NCI-H1105 (cell line): ENCODE measurements around the gene PEMT.
"Not testable (repeated sequence)": the region's sequence is repeated elsewhere in the genome, so short reads cannot be mapped to it uniquely, and the experiment has no call there.

Experiments used
- DNase-seq: peaks from one replicate; lab custom pipeline; 2025; lab: John Stamatoyannopoulos, UW

PEMT gene

DNA sequence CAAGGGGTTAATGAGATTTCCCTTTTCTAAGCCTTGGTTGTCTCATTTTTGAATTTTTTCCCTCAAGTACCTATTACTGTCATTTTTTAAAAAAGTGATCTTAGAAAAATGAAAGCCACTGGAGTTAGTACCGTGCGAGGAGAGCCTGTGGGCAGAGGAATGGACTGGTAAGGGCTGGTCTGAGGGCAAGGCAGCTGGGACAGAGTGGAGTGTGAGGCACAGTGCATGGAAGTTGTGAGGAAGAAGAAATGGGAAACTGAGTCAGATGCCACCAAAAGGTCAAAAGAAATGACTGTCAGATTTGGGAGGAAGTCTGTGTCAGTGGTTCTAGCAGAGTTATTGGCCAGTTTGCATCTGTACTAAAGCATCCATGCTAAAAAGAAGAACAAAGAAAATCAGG is 103.5 kb downstream of the PEMT start:
- no peak for DNase-seq

DNA sequence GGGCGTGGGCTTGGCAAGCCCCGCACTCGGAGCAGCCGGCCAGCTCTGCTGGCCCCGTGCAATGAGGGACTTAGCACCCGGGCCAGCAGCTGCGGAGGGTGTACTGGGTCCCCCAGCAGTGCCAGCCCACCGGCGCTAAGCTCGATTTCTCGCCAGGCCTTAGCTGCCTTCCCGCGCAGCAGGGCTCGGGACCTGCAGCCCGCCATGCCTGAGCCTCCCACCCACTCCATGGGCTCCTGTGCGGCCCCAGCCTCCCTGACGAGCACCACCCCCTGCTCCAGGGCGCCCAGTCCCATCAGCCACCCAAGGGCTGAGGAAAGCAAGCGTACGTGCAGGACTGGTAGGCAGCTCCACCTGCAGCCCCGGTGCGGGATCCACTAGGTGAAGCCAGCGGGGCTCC is 105.1 kb downstream of the PEMT start:
- not testable (repeated sequence) for DNase-seq

DNA sequence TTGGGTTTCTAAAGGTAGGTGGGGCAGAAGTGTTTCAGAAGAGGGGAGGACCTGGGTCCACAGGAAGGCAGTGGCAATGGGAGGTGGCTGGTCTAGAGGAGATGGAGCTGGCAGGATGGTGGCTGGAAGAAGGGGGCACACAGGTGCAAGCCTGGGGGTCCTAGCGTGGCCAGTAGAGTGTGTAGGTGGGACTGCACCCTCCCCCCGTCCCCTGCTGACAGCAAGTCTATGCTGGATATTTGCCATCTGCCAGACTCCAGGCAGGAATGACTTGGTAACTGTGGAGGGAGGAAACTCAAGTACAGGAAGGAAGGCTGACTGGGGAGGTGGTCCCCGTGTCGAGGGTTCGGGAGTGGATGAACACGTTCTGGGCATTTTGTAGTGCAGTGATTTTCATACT is 106.1 kb downstream of the PEMT start:
- no peak for DNase-seq

DNA sequence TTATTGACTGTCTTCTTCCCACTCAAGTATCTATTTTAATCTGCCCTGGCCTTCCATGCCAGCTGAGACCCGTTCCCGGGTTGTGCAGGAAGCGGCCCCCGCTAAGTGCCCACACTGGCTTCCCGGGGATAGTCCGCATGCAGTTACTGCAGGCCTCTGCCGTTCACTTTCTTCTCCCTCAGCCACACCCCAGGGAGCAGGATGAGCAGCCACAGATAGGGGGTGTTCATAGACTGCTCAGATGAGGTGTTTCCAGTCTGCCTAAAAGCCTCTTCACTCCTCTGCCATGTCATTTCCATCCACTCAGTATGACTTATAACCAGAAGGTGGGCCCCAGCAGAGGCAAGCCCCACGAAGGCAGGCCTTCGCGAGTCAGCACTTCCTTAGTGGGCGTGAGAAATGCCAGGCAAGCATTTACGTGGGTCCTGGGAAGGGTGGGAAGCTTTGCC is 107.0 kb downstream of the PEMT start:
- no peak for DNase-seq

DNA sequence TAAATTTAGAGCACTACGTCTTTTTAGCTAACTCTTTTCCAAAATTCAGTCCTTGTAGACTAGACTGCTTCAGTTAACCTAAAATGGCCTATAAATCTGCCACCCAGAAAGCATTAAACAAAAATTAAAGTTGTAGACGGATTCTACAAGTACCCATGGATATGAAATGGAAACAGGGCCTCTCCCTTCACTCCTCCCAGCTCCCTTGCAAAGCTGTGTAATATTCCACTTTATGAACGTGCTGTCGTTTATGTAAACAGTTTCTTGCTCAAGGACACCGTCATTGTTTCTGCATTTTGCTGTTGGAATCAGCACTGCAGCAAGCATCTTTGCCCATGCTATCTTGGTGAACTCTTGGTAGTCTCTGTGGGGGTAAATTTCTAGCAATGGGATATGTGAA is 109.6 kb downstream of the PEMT start:
- no peak for DNase-seq

DNA sequence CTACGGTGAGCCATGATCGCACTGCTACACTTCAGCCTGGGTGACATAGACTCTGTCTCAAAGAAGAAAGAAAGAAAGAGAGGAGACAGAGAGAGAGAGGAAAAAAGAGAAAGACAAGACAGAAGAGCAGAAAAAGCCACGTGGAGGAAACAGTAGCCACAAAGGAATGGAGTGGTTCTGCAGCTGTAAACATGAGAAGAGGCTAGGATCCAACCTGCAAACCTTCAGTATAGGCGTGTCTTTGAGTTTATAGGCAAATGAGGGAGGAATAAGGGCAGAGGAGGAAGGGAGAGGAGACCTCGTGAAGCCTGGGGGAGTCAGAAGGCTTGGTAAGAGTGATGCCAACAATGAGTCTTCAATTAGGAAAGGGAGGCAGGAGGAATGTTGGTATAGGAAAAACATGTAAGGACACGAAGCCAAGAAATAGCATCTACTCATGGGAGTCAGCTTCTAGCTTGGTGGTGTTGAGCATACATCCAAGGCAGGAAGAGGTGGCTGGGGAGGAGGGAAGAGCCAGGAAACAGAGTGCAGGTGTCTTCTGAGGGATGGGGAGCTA is 110.8 kb downstream of the PEMT start:
- no peak for DNase-seq

DNA sequence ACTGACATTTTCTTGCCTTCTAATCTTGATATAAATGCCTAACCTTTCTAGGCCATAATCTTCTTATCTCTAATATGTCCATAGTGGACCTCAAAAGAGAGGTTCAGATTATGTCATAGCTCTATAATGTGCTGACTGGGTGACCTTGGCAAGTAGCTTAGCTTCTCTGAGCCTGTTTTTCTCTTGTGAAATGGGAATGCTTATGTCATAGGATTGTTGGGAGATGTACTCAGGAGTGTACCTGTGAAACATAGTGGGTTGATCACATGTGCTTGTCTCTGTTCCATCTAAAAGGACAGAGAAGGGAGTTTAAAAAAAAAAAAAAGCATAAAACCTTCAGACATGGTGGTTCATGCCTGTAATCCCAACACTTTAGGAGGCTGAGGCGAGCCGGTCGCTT is 112.3 kb downstream of the PEMT start:
- no peak for DNase-seq

DNA sequence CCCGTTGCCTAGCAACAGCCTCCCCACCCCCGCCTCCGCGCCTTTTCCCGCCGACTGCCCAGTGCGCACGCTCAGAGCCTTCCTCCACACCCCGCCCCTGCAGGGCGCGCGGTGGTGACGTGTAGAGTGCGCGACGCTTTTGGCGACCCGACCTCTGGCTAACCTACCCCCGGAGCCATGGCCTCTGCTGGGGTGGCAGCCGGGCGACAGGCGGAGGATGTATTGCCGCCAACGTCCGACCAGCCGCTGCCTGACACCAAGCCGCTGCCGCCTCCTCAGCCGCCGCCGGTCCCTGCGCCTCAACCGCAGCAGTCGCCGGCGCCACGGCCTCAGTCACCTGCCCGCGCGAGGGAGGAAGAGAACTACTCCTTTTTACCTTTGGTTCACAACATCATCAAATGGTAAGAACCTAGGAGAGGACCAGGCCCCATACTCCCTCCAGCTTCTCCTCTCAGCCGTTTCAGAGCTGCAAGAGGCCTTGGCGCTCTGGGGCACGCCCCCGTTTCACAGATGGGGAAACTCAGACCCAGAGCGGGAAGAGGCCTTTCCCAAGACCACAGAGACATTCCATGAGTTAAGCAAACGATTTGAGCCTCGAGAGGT is 114.5 kb downstream of the PEMT start, which contains the start of gene MED9:
MED9 (plus strand) TSS at position 136 of the 603 bp plus-strand sequence; CDS start at position 178, 42 bp downstream.
- DNase-seq, result peak; percentile 98

DNA sequence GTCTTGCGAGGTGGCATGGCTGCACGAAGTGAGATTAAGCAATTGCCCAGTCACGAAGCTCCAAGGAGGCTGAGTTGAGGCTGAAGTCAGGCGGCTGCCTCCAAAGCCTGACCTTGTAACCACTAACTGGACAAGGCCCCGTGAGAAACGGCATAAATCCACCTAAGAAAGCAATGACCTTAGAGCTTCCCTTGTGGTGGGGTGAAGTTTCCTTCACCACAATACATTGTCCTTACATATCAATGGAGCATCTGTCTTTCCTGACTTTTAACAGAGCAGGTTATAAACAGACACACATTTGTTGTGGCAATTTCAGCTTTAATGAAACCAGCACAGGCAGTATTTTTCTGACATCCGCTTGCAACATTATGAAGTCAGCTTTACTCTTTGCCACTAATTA is 117.2 kb downstream of the PEMT start:
- no peak for DNase-seq

DNA sequence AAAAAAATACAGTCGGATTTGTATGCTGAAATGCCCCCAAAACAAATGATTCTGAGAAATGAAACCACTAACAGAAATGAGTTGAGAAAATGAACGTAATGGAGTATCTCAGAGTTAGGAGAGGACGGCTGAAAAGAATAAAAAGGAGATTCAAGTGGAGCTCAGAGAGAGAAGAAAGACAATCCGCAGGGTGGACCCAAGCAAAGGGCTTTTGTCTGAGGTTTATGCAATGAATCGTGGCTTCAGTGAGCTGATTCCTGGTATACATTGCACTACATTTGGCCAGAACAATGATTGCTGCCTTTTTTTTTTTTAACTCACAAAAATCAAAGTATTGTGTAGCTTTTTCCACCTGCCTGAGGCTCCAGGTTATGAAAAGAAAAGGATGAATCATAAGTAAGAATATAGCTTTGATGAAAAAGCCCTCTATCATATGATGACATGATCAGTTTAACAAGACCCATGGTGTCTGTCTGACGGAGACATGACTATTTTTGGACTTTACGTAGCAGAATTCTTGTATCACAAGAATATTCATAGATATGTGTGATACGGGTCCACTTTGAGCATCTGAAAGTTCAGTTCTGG is 119.1 kb downstream of the PEMT start:
- DNase-seq, result no peak

DNA sequence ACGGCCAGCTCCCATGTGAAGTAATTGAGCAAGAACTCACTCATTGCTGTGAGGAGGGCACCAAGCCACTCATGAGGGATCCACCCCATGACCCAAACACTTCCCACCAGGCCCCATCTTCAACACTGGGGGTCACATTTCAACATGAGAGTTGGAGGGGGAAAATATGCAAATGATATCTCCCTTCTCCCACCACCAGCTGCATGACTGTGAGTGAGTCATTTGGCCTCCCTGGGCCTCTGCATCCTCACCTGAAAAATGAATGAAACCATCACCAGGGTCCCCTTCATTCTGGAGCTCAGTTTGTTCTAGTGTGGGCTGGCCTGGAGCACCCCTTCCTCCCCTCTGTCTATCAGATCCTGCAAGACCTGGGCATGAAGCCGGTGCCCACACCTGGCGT is 121.5 kb downstream of the PEMT start:
- DNase-seq, result no peak

DNA sequence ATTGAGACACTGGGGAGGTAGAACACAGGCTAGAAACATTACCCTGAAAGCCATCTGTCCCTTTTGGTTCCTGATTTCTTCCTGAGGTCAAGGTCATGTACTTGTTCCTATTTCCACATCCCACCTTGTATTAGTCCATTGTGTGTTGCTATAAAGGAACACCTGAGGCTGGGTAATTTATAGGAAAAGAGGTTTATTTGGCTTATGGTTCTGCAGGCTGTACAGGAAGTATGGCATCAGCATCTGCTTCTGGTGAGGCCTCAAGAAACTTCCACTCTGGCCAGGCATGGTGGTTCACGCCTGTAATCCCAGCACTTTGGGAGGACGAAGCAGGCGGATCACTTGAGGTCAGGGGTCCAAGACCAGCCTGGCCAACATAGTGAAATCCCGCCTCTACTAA is 122.2 kb downstream of the PEMT start:
- DNase-seq, result no peak

DNA sequence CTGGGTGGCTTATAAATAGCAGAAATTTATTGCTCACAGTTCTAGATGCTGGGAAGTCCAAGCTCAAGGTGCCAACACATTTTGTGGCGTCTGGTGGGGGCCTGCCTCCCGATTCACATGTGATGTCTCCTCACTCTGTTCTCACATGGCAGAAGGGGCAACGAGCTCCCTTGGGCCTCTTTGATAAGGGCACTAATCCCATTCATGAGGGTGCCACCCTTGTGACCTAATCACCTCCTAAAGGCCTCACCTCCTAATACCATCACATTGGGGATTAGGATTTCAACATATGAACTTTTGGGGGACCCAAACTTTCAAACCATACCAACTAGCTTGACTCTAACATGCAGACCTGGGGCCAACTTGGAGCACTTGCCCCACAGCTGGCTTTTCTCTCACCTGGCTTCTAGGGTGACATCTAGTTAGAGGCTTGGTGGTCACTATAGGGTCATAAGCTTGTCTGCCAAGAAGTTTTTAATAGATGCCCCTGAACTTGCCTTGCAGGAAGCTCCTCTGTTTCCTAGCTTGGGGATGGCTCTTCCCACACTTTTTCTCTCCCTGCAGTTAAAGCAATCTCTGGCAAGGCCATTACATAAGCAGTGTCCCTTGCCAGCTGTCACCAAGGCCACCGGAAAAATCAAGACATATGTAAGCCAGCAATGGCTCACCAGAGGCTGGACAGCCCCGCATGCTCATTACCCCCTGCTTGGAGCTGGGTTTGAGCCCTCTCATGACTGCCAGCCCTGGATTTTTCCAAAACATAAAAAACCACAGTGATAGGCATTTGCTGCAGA is 123.1 kb downstream of the PEMT start:
- DNase-seq, result no peak

DNA sequence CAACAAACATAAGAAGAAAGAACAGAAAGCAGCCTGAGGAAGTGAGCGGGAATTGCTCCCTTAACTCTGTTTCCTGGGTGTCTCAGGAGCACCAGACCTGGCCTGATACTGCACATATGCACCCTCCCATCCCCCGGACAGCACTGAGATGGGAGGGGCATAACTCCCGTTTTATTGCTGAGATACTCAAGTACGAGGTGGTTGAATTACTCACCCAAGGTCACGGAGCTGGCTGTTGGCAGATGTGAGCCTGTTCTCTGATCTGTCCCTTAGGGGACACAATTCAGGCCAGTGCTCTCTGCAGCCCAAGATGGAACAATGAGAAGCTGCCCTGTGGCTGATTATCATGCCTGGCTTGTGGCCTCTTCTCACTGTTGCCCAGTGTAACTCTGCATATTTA is 123.8 kb downstream of the PEMT start:
- DNase-seq, result no peak

DNA sequence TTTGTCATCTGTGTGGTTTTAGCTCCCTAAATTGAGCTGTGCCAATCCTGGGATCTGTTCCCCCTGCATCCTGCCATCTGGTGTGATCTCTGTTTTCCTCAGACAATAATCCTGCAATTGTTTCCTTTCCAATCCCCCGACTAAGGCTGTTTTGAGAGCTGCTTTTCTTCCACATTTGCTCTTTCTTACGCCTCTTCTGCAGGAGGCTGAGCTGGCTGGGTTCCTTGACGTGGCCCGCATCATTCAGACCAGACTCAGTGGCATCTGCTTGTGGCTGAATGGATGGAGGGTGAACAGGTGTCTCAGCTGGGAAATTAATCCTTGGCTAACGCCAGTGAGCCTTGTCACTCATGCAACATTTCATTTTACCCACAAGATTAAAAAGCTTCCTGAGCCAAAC is 124.5 kb downstream of the PEMT start:
- no peak for DNase-seq

DNA sequence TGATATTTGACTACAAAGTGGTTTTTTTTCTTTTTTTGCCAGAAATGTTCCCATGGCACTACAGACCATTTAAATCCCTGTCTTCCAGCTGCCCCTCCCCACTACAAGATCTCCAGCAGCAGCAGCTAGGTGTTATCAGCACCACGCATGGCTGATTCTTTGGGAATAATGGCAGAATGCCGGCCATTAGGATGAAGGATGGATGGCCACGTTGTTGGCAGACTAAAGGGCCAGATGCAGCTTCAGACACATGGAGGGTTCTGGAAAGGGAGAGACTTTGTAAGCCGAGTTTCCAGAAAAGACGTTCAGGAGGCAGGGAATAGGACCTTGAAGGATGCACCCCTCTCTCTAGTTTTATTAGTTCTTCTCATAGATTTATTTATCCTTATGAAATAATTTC is 125.0 kb downstream of the PEMT start:
- no peak for DNase-seq

DNA sequence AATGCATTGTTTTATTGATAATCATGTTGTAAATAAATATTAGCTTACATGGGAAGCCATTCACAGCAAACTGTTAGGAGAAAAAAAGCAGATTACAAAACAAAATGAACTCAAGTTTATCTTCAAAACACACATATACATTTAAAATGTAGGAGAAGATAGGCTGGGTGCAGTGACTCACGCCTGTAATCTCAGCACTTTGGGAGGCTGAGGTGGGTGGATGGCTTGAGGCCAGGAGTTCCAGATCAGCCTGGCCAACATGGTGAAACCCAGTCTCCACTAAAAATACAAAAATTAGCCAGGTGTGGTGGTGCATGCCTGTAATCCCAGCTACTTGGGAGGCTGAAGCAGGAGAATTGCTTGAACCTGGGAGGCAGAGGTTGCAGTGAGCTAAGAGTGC is 125.6 kb downstream of the PEMT start:
- not testable (repeated sequence) for DNase-seq

DNA sequence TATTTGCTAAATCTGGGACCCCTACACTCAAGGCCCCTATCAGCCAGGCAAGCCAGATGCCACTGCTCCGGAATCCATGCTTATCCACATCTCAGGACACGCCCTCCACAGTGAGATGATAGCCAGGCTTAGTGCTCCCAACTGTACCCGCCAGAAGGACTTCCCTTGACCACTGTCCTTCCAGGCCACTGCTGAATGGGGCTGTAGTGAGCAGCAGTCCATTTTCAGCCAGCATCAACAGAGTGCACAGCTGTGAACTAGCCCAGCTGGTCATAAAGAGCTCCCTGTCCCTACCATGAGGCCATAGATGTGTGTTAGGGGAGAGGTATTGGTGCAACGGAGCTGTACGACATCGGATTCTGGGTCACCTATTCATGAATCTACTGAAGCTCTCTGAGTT is 127.7 kb downstream of the PEMT start:
- no peak for DNase-seq

DNA sequence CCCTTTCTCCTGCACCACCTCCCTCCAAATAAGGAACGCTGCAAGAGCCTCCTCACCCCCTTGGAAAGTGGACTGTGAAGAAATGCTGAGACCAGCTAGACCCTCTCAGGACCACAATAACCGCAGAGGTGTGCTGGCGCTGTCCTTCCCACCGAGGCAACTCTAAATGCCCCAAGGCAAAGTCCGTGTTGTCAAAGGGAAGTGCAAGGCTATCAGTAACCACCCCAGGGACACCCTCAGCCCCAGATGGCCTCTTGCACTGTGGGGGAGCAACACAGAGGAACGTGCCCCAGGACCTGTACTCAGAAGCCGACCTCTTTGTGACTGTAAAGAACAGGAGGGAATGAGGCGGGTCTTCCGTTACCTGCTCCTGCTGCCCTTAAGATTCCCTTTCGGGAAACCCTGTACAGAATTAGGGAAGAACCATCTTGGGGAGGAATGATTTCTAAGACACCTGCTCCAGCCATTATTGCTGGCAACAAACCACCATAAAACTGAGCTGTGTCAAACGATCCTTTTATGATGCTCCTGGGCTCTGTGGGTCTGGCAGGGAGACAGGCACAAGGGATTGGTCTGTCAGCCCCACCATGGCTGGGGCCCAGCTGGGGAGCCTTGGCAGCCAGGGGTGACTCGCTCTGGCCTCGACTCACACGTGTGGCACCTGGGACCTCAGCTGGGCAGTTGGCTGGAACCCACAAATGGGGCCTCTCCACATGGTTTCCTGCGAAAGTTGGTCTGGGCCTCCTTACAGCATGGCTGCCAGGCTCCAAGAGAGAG is 129.3 kb downstream of the PEMT start:
- no peak for DNase-seq

DNA sequence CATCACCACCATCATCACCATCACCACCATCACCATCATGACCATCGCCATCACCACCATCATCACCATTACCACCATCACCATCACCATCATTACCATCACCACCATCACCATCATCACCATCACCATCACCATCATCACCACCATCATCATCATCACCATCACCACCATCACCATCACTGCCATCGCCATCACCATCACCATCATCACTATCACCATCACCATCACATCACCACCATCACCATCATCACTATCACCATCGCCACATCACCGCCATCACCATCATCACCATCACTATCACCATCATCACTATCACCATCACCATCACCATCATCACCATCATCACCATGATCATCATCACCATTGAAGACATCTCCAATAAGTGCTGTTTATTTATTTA is 131.5 kb downstream of the PEMT start:
- DNase-seq, result no peak

DNA sequence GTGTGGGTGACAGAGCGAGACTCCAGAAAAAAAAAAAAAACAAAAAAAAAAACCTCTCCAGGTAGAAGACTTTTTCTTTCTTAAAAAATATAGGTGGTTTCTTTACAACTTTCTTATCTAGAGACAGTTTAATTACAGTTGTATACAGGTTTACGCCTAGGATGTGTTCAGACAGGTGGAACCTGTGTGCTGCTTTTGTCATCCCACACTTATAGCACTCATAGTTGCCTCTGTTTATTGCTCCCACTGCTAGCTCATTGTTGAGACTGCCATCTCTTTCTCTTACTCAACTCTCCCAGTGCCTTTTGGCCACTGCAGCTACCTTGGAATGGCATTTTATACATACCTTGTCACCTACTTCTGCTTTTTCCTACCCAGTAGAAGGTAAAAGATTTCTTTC is 133.8 kb downstream of the PEMT start:
- no peak for DNase-seq

DNA sequence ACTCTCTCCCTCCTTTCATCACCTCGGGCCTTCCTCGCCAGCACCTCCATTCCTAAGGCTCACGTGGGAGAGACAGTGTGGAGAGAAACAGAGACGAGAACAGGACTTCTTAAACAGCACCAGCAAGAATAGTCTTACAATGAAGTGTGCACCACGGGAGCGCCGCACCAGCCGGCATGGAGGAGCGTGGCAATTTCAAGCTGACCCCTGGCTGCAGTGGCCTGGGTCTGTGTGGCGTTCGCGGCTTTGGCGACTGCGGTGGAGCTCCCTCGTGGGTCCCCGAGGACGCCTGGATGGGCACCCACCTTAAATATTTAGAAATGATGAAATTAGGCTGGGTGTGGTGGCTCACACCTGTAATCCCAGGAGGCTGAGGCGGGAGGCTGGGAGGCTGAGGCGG is 135.3 kb downstream of the PEMT start:
- no peak for DNase-seq
